Measurements from ENCODE around the gene NKAIN2.

GRCh38 chr6:124027392-124027791 lies 223.7 kb downstream of the NKAIN2 start:
- TF ChIP-seq, protein P1, sequence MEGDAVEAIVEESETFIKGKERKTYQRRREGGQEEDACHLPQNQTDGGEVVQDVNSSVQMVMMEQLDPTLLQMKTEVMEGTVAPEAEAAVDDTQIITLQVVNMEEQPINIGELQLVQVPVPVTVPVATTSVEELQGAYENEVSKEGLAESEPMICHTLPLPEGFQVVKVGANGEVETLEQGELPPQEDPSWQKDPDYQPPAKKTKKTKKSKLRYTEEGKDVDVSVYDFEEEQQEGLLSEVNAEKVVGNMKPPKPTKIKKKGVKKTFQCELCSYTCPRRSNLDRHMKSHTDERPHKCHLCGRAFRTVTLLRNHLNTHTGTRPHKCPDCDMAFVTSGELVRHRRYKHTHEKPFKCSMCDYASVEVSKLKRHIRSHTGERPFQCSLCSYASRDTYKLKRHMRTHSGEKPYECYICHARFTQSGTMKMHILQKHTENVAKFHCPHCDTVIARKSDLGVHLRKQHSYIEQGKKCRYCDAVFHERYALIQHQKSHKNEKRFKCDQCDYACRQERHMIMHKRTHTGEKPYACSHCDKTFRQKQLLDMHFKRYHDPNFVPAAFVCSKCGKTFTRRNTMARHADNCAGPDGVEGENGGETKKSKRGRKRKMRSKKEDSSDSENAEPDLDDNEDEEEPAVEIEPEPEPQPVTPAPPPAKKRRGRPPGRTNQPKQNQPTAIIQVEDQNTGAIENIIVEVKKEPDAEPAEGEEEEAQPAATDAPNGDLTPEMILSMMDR (IDR thresholded peaks at IDR 0.05), result no peak
- no peak for TF ChIP-seq ZFX (IDR thresholded peaks at IDR 0.05; ENCODE audit: borderline replicate concordance)

All from 22Rv1 (cell line).